HUDEP-2 (cell line): Measurements from ENCODE around the gene UBN2.

Experiments used
- DNase-seq, 76 experiments: peaks; one replicate each; lab custom pipeline; 2025; ENCODE audit not compliant: unreplicated experiment in 76 of 76; lab: John Stamatoyannopoulos, UW

UBN2 gene

GRCh38 chr7:139231513-139232376 lies 708 bp downstream of the UBN2 start:
- DNase-seq: peak in 11 of 76 experiments; percentile 2 to 45 (median 18)

DNA sequence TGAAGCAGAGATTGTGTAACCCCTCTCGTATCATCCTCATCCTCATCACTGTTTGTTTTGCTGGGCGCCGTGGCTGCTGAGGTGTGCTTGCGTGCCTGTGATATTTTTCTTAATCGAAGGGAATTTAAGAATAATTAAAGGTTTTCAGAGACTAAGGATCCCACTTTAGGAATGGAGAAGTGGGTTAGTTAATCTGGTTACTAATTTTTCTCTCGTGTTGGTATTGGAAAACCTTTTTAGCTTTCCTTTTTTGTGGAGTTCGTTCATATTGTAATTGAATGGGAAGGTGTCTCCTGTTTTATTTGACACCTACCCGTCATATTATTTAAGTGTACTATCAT lies 1.3 kb downstream of the UBN2 start:
- DNase-seq: peak in 2 of 76 experiments; percentile 4 to 13

DNA sequence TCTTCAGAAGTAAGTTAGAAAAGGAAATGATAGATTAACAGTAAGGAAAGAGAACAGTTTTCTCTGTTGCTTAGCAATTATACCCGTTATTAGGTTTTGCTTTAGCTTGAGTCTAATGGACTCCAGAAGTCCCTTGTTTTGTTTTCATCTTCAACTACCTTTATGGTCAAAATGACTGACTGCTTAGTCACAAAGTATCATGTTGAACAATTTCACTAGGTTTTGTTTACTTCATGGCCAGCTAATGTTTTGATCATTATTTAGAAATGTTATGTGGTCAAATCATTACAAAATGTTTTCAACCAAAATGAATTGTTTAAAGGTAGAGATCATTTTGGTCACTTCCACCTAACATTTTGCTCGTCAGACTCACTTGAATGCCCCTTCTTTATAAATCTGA lies 1.9 kb downstream of the UBN2 start:
- no peak for DNase-seq

DNA sequence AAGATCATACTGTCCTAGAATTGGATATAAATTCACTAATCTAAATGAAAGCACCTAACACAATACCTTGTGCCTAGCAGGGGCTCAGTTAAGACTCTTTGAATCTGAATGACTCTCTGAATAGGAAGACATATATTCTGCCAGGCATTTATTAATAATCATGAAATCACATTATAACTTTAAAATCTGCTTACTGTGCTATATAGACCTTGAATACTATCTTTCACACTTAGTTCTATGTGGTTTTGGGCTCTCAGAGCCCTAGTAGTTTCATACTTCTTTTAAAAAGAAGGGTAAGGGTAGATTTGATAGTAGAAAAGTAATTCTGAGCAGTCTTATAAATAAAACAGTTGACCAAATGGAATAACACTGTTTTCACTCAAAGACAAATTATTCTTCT lies 10.2 kb downstream of the UBN2 start:
- DNase-seq: no peak

- DNase-seq: peak in 40 of 76 experiments; percentile 5 to 70 (median 40)
Observed at GRCh38 chr7:139242741-139243281, 11.8 kb downstream of the UBN2 start.

DNA sequence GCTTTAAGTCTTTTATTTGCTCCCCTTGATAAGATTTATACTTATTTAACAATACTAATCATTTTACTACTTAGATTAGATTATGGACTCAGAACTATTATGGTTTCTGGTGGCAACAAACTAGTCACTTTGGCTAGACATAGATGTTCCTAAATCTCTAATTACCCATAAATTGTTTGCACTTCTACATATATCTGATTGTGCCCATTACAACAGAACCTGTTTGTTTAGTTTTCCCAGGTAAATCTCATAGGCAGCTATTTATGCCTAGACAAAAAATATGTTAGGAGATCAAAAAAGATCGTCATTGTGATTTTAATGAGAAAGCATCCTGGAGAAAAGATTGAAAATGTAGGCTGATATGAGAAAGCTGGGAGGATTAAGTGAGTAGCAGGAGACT lies 14.4 kb downstream of the UBN2 start:
- DNase-seq: no peak

DNA sequence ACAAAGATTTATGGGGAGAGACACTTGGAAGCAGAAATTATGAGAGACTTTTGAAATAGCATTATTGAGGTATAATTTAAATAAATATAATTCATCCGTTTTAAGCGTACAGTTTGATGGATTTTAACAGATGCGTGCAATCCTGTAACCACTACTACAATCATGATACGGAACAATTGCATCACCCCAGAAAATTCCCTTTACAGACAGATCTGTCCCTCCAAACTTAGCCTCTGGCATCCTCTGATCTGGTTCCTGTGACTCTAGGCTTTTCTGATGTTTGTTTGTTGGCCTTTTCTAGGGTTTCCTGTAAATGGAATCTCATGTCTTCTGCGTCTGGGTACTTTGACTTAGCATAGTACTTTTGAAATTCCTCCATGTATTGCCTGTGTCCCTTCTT lies 15.5 kb downstream of the UBN2 start:
- DNase-seq: no peak

DNA sequence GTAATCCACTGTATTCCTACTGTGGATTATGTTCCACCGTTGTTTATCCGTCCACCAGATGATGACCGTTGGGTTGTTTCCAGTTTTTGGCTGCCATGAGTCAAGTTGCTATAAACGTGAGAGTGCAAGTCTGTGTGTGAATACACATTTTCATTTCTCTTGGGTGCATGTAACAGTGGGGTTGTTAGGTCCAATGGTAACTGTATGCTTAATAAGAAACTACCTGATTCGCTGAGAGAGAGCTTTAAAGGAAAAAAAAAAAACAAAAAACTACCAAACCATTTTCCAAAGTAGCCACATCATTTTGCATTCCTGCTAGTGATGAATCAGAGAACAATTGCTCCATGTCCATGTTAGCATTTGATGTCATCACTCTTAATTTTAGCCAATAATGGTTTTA lies 15.9 kb downstream of the UBN2 start:
- no peak for DNase-seq

GRCh38 chr7:139249179-139249810 lies 18.3 kb downstream of the UBN2 start:
- no peak for DNase-seq

DNA sequence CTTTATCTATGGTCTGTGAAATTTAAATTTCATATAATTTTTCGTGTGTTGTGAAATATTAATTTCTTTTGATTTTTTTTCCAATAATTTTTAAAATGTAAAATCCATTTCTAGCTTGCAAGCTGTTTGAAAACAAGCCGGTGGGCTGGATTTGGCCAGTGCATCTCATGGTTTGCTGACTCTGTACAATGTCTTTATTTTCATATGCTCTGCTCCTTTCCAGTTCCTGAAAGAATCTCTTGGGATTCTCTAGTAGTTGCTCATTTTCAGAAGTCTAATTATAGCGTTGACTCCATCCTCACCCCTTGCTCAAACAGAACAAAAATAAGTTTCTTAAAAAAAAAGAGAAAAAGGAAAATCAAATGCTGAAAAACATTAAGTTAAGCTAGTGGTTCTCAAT lies 21.4 kb downstream of the UBN2 start:
- DNase-seq: no peak

GRCh38 chr7:139254281-139254680 lies 23.2 kb downstream of the UBN2 start:
- DNase-seq: no peak

DNA sequence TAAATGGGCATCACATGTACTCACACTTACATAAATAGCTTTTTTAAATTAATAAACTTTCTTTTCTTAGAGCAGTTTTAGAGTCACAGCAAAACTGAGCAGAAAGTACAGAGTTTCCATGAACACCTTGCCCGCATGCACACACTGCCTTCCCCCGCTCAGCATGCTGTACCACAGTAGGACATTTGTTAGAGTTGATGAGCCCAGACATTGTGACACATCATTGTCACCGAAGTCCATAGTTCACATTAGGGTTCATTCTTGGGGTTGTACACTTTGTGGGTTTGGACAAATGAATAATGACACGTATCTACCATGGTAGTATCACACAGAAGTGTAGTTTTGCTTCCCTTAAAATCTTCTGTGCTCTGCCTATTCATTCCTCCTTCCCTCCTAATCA lies 23.7 kb downstream of the UBN2 start:
- no peak for DNase-seq

DNA sequence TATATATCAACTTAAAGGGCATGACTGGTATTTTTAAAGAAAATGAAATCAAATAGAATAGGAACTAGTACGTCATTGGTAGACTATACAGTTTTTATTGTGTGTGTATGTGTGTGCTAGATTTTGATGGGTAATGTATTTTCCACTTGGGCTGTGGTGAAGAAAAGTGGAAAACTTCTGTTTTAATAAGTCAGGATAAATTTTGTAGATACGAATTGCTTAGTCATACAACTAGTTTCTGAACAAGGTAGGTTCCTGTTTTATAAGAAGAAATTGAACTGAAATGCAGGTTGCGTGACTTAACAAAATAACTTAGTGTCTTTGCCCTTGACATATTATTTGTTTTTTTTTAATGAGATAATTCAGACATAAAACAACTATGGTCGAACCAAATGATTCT lies 24.3 kb downstream of the UBN2 start:
- no peak for DNase-seq

DNA sequence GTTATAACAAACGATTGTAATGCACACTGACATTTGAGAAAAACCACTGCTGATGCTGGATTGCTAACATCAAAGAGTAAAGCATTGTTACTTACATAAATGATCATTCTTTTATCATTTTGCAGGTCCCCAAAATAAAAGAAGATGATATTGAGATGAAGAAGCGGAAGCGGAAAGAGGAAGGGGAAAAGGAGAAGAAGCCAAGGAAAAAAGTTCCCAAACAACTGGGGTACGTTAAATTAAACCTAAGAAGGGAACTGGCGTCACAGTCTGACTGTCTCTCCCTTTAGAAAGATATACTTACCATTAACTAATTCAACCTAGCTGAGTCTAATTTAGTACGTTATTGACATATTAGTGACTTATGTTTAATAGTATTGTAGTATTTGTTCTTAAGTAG lies 28.1 kb downstream of the UBN2 start:
- no peak for DNase-seq

- no peak for DNase-seq
Observed at GRCh38 chr7:139264220-139264619, 33.2 kb downstream of the UBN2 start.

DNA sequence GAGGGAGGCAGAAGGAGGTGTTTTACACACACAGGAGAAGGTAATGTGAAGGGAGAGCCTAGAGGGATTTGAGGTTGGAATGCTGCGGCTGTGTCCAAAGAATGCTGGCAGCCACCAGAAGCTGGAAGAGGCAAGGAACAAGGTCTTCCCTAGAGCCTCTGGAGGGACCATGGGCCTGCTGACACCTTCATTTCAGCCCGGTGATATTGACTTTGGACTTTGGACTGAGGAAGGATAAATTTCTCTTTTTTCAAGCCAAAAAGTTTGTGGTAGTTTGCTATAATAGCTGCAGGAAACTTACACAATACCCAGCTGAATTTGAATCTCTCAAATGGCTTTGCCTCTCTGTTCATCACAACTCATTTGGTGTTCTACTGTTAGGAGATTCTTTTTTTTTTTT lies 34.6 kb downstream of the UBN2 start:
- no peak for DNase-seq

DNA sequence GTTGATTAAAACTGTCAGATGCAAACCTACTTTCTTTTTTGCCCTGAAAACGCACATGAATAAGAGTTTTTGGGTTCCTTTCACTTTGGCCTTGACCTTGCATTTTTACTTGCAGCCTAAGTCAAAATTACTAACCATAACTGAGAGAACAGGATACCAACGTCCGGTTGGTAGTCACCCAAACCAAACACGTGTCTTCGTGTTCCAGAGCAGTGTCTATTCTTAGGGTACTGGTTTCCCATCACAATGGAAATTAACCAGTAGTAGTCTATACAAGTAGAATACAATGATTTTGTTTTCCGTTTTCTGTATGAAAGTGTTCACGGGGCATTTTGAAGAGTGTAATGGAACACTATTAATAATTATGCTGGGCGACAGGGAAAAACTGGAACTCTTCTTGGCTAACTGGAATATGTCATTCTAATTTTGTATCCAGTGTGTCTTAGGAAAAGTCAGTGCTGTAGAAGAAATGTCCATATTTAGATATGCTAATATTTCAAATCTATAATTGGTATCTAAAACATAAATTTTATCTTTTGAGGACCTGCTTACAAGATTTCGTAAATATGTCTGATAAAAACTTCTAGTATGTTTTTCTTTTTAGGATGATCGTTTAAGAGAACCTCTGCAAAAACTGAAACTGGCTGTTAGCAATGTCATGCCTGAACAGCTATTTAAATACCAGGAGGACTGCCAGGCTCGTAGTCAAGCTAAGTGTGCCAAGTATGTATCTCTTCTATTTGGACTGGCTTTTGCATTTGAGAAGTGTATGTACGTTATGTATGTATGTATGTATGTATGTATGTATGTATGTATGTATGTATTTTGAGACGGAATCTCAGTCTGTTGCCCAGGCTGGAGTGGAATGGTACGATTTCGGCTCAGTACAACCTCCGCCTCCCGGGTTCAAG lies 40.9 kb downstream of the UBN2 start:
- DNase-seq: no peak

GRCh38 chr7:139284252-139284896 lies 53.3 kb downstream of the UBN2 start:
- no peak for DNase-seq

GRCh38 chr7:139286144-139286543 lies 55.1 kb downstream of the UBN2 start:
- no peak for DNase-seq

GRCh38 chr7:139292821-139293220 lies 61.8 kb downstream of the UBN2 start:
- DNase-seq: no peak

- no peak for DNase-seq
Observed at GRCh38 chr7:139293534-139293933, 62.5 kb downstream of the UBN2 start.
